A549 (cell line): ENCODE results near the gene MPPED2.

Experiments used
- CEBPB ChIP-seq, 2 experiments: fragments of >200 bp in 1 of 2; sonication (Bioruptor Twin) in 1 of 2; formaldehyde crosslinking in 1 of 2; IDR thresholded peaks; 2 replicates each; pipeline ENCODE4 v1.6.1; 2012 to 2016
- CTCF ChIP-seq: fragments of >200 bp; sonication (Bioruptor Twin); formaldehyde crosslinking; IDR thresholded peaks from 3 replicates; pipeline ENCODE4 v1.5.1; 2016
- EP300 ChIP-seq, 2 experiments: fragments of >200 bp; sonication (Bioruptor Twin); formaldehyde crosslinking; IDR thresholded peaks; 2 replicates in 1 of 2; 3 replicates in 1 of 2; pipeline ENCODE4 v1.6.1; 2016 to 2017
- HOXA7 ChIP-seq: fragments of 250-450 bp; sonication (Bioruptor Pico); IDR thresholded peaks from 2 replicates; pipeline ENCODE4 v1.5.0; 2020; ENCODE audit warnings: mild to moderate bottlenecking, moderate library complexity
- MAFK ChIP-seq: fragments of 450-650 bp; IDR thresholded peaks from 2 replicates; pipeline ENCODE4 v1.6.1; 2014; ENCODE audit not compliant: partially characterized antibody
- NFE2L2 ChIP-seq: fragments of 150-350 bp; conservative IDR thresholded peaks from 2 replicates; pipeline ENCODE4 v1.6.1; 2014; ENCODE audit warnings: low read length
- NR3C1 ChIP-seq: fragments of >200 bp; sonication (Bioruptor Twin); formaldehyde crosslinking; IDR thresholded peaks from 3 replicates; pipeline ENCODE4 v1.6.1; 2017
- PHF8 ChIP-seq: fragments of 200-600 bp; sonication (generic); IDR thresholded peaks from 2 replicates; pipeline ENCODE4 v1.6.1; 2016; ENCODE audit warnings: low read depth, mild to moderate bottlenecking, antibody characterized with exemption, moderate library complexity, borderline replicate concordance
- POLR2A ChIP-seq: IDR thresholded peaks from 2 replicates; pipeline ENCODE4 v1.6.1; 2012; ENCODE audit warnings: mild to moderate bottlenecking, low read length
- RAD21 ChIP-seq, 2 experiments: fragments of >200 bp in 1 of 2; sonication (Bioruptor Twin) in 1 of 2; formaldehyde crosslinking in 1 of 2; IDR thresholded peaks in 1 of 2; conservative IDR thresholded peaks in 1 of 2; 2 replicates in 1 of 2; 3 replicates in 1 of 2; pipeline ENCODE4 v1.6.1; 2012 to 2018; ENCODE audit warnings: inconsistent platforms in 1 of 2
- RFX5 ChIP-seq: fragments of 450-650 bp; IDR thresholded peaks from 2 replicates; pipeline ENCODE4 v1.7.1; 2014; ENCODE audit warnings: antibody characterized with exemption, mild to moderate bottlenecking, moderate library complexity
- TF ChIP-seq, protein P1 (sequence below): IDR thresholded peaks from 2 replicates; pipeline ENCODE4 v1.6.1; 2012
- TF ChIP-seq, protein P2 (sequence below): fragments of 200-600 bp; sonication (generic); IDR thresholded peaks from 2 replicates; pipeline ENCODE4 v1.6.1; 2016; ENCODE audit warnings: antibody characterized with exemption, mild to moderate bottlenecking, moderate library complexity

DNA sequence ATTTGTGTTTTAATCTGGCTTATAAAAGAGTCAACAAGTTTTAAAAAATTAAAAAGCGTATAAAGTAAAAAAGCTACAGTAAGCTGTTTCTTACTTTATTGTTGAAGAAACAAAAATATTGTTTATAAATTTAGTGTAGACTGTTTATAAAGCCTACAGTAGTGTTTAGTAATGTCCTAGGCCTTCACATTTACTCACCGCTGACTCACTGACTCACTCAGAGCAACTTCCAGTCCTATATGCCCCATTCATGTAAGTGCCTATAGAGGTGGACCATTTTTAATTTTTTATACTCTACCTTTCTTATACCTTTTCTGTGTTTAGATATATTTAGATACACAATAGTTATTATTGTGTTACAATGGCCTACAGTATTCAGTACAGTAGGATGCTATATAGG lies 12.2 kb downstream of the MPPED2 start:
- no peak for TF ChIP-seq CTCF
- TF ChIP-seq POLR2A, result no peak
- no peak for TF ChIP-seq CEBPB (IDR thresholded peaks at IDR 0.05)
- TF ChIP-seq, protein P1, sequence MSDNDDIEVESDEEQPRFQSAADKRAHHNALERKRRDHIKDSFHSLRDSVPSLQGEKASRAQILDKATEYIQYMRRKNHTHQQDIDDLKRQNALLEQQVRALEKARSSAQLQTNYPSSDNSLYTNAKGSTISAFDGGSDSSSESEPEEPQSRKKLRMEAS, result no peak
- no peak for TF ChIP-seq EP300 (IDR thresholded peaks at IDR 0.05)
- TF ChIP-seq RFX5, result no peak
- TF ChIP-seq RAD21 (conservative IDR thresholded peaks at IDR 0.05 in 1 of 2, IDR thresholded peaks at IDR 0.05 in 1 of 2), result no peak
- no peak for TF ChIP-seq PHF8
- no peak for TF ChIP-seq HOXA7 (CRISPR knock-in tag)
- TF ChIP-seq MAFK, result no peak
- TF ChIP-seq NR3C1, result no peak
- TF ChIP-seq NFE2L2, result no peak
- TF ChIP-seq, protein P2, sequence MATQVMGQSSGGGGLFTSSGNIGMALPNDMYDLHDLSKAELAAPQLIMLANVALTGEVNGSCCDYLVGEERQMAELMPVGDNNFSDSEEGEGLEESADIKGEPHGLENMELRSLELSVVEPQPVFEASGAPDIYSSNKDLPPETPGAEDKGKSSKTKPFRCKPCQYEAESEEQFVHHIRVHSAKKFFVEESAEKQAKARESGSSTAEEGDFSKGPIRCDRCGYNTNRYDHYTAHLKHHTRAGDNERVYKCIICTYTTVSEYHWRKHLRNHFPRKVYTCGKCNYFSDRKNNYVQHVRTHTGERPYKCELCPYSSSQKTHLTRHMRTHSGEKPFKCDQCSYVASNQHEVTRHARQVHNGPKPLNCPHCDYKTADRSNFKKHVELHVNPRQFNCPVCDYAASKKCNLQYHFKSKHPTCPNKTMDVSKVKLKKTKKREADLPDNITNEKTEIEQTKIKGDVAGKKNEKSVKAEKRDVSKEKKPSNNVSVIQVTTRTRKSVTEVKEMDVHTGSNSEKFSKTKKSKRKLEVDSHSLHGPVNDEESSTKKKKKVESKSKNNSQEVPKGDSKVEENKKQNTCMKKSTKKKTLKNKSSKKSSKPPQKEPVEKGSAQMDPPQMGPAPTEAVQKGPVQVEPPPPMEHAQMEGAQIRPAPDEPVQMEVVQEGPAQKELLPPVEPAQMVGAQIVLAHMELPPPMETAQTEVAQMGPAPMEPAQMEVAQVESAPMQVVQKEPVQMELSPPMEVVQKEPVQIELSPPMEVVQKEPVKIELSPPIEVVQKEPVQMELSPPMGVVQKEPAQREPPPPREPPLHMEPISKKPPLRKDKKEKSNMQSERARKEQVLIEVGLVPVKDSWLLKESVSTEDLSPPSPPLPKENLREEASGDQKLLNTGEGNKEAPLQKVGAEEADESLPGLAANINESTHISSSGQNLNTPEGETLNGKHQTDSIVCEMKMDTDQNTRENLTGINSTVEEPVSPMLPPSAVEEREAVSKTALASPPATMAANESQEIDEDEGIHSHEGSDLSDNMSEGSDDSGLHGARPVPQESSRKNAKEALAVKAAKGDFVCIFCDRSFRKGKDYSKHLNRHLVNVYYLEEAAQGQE, result no peak
